ENCODE data around the gene OR6A2. TPM values are rescaled to one million over a fixed set of nuclear protein-coding genes. Genes with fewer than 3 reads are reported as not detected.

The OR6A2 gene
- under 0.01 and 0.17 TPM in 2 replicates for total RNA-seq
- 0.03 TPM in 1 of 2 replicates, not detected in the other for polyA plus RNA-seq
- not detected in 2 replicates for polyA plus RNA-seq (2012)
- polyA minus RNA-seq (ENCODE audit: low replicate concordance) = not detected in 2 replicates

DNA sequence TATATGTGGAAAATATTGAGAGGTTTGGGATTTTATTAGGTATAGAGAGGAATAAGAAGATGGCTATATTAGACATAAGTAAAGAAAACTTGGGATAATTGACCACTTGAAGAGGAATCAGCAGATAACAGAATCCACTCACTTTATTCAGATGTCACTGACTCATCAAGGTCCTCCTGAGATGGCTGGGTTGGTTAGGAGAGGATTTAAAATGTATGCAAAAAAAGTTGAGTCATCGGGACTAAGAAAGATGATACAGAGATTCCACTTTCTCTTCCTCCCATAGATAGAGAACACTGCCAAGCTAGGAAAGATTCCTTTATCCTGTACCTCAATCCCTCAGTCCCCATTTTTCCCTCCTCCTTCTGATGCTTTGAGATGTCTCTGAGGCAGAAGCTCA, at the start of gene OR6A2:
Gene OR6A2 (minus strand): TSS at position 288 of the 400 bp plus-strand sequence. CDS start 3,981 bp downstream, outside the sequence.
- no peaks in the 10 kb centered on the region for H3K9me3 ChIP-seq (ENCODE audit: control insufficient read depth, insufficient read depth, low read depth, low read length)
- no peak for DNase-seq (ENCODE audit: low read depth in 2 of 2)
- H3K36me3 ChIP-seq (ENCODE audit: control insufficient read depth, insufficient read depth, low read length) = no peaks in the 10 kb centered on the region
- H3K27me3 ChIP-seq (ENCODE audit: control insufficient read depth, insufficient read depth, low read length) = no peaks in the 10 kb centered on the region
- H4K20me1 ChIP-seq (ENCODE audit: control insufficient read depth, extremely low read depth, insufficient read depth, low read length) = no peaks in the 10 kb centered on the region
- no peaks in the 10 kb centered on the region for H3K4me1 ChIP-seq (ENCODE audit: control insufficient read depth, extremely low read depth, insufficient read depth, low read length)
- no peak within 1 kb of the TSS for H3K9ac ChIP-seq (ENCODE audit: insufficient read depth, low read length)
- H3K4me2 ChIP-seq (ENCODE audit: extremely low read depth, insufficient read depth, low read length) = no peak within 1 kb of the TSS
- no peak within 1 kb of the TSS for H3K27ac ChIP-seq (ENCODE audit: insufficient read depth, low read length)
- no peaks in the 10 kb centered on the region for H3K79me2 ChIP-seq (ENCODE audit: control insufficient read depth, insufficient read depth, low read length)
- no peak for TF ChIP-seq EZH2 (IDR thresholded peaks at IDR 0.05; ENCODE audit: low read length, missing control alignments)
- TF ChIP-seq, protein P1, sequence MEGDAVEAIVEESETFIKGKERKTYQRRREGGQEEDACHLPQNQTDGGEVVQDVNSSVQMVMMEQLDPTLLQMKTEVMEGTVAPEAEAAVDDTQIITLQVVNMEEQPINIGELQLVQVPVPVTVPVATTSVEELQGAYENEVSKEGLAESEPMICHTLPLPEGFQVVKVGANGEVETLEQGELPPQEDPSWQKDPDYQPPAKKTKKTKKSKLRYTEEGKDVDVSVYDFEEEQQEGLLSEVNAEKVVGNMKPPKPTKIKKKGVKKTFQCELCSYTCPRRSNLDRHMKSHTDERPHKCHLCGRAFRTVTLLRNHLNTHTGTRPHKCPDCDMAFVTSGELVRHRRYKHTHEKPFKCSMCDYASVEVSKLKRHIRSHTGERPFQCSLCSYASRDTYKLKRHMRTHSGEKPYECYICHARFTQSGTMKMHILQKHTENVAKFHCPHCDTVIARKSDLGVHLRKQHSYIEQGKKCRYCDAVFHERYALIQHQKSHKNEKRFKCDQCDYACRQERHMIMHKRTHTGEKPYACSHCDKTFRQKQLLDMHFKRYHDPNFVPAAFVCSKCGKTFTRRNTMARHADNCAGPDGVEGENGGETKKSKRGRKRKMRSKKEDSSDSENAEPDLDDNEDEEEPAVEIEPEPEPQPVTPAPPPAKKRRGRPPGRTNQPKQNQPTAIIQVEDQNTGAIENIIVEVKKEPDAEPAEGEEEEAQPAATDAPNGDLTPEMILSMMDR (conservative IDR thresholded peaks at IDR 0.05 in 1 of 2, IDR thresholded peaks at IDR 0.05 in 1 of 2; ENCODE audit: low read depth in 1 of 2, low read length in 2 of 2) = no peak
- no peak within 1 kb of the TSS for H3K4me3 ChIP-seq (replicated peaks in 1 of 4; ENCODE audit: control extremely low read depth in 1 of 4, insufficient read depth in 1 of 4, low read depth in 3 of 4, low read length in 4 of 4)
- no peak within 1 kb of the TSS for H2AFZ ChIP-seq (ENCODE audit: low read length)

DNA sequence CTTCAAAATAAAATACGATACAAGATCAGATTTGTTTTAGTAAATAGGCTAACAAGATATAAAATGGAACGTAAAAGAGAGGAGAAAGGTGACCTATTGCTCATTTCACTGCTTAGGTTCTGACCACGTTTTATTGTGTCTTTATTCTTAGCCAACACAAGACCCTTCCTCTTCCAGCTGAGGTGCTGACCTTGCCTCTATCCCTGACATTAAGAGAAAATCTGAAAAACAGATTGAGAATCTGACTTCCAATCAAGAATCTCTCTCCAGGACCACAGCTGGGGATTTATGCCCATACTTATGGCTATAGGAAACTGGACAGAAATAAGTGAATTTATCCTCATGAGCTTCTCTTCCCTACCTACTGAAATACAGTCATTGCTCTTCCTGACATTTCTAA, 45.9 kb upstream of the OR6A2 start, which contains the start of gene OR10A5:
Gene OR10A5 (plus strand): TSS at position 301 of the 400 bp plus-strand sequence. CDS start 0 bp downstream, at position 301.
- Histone ChIP-seq H3K4me2 (ENCODE audit: extremely low read depth, insufficient read depth, low read length) (no peak within 1 kb of the TSS), H3K9me3 (ENCODE audit: control insufficient read depth, insufficient read depth, low read depth, low read length) (no peaks in the 10 kb centered on the region), H3K79me2 (ENCODE audit: control insufficient read depth, insufficient read depth, low read length) (no peaks in the 10 kb centered on the region), H3K9ac (ENCODE audit: insufficient read depth, low read length) (no peak within 1 kb of the TSS), H3K4me3 (replicated peaks in 1 of 4; ENCODE audit: control extremely low read depth in 1 of 4, insufficient read depth in 1 of 4, low read depth in 3 of 4, low read length in 4 of 4) (no peak within 1 kb of the TSS), H3K27ac (ENCODE audit: insufficient read depth, low read length) (no peak within 1 kb of the TSS), H4K20me1 (ENCODE audit: control insufficient read depth, extremely low read depth, insufficient read depth, low read length) (no peaks in the 10 kb centered on the region), H3K27me3 (ENCODE audit: control insufficient read depth, insufficient read depth, low read length) (no peaks in the 10 kb centered on the region), H3K36me3 (ENCODE audit: control insufficient read depth, insufficient read depth, low read length) (no peaks in the 10 kb centered on the region), H3K4me1 (ENCODE audit: control insufficient read depth, extremely low read depth, insufficient read depth, low read length) (no peaks in the 10 kb centered on the region), H2AFZ (ENCODE audit: low read length) (no peak within 1 kb of the TSS)
- DNase-seq (ENCODE audit: low read depth in 2 of 2) = no peak
- no peak for TF ChIP-seq EZH2 (IDR thresholded peaks at IDR 0.05; ENCODE audit: low read length, missing control alignments)
- TF ChIP-seq, protein P1 (conservative IDR thresholded peaks at IDR 0.05 in 1 of 2, IDR thresholded peaks at IDR 0.05 in 1 of 2; ENCODE audit: low read depth in 1 of 2, low read length in 2 of 2) = no peak

DNA sequence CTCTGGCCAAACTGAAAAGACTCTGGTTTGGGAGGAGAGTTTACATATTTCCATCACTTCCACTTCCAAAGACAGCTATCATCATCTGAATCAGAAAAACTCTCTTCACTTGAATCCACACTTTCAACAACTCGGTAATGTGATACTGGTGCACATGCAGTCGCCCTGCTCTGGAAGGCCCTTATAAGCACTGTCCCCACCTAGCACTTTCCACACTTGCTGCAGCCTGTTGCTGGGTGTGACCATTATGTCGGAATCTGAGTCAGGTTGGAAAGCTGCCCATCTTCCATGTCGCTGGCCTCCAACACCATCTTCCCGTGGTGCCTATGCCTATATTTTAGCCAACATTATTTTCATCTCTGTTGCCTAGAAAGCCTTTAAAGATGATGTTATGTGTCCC, 44.9 kb upstream of the OR6A2 start:
- H3K9ac ChIP-seq (ENCODE audit: insufficient read depth, low read length) = no peak overlapping the region
- no peaks in the 10 kb centered on the region for H3K9me3 ChIP-seq (ENCODE audit: control insufficient read depth, insufficient read depth, low read depth, low read length)
- H2AFZ ChIP-seq (ENCODE audit: low read length) = no peak overlapping the region
- H3K27ac ChIP-seq (ENCODE audit: insufficient read depth, low read length) = no peak overlapping the region
- no peak overlapping the region for H3K4me2 ChIP-seq (ENCODE audit: extremely low read depth, insufficient read depth, low read length)
- no peaks in the 10 kb centered on the region for H3K79me2 ChIP-seq (ENCODE audit: control insufficient read depth, insufficient read depth, low read length)
- H3K4me1 ChIP-seq (ENCODE audit: control insufficient read depth, extremely low read depth, insufficient read depth, low read length) = no peaks in the 10 kb centered on the region
- H4K20me1 ChIP-seq (ENCODE audit: control insufficient read depth, extremely low read depth, insufficient read depth, low read length) = no peaks in the 10 kb centered on the region
- H3K36me3 ChIP-seq (ENCODE audit: control insufficient read depth, insufficient read depth, low read length) = no peaks in the 10 kb centered on the region
- TF ChIP-seq, protein P1 (conservative IDR thresholded peaks at IDR 0.05 in 1 of 2, IDR thresholded peaks at IDR 0.05 in 1 of 2; ENCODE audit: low read depth in 1 of 2, low read length in 2 of 2) = no peak
- no peak for TF ChIP-seq EZH2 (IDR thresholded peaks at IDR 0.05; ENCODE audit: low read length, missing control alignments)
- no peaks in the 10 kb centered on the region for H3K27me3 ChIP-seq (ENCODE audit: control insufficient read depth, insufficient read depth, low read length)
- no peak for DNase-seq (ENCODE audit: low read depth in 2 of 2)
- H3K4me3 ChIP-seq (replicated peaks in 1 of 4; ENCODE audit: control extremely low read depth in 1 of 4, insufficient read depth in 1 of 4, low read depth in 3 of 4, low read length in 4 of 4) = no peak overlapping the region
